COLO668 (cell line): ENCODE results near the gene PEX1.
"Not testable (repeated sequence)": the region's sequence is repeated elsewhere in the genome, so short reads cannot be mapped to it uniquely, and the experiment has no call there.

Experiments used
- DNase-seq: peaks from one replicate; lab custom pipeline; 2025; ENCODE audit not compliant: unreplicated experiment; lab: John Stamatoyannopoulos, UW

PEX1 gene

DNA sequence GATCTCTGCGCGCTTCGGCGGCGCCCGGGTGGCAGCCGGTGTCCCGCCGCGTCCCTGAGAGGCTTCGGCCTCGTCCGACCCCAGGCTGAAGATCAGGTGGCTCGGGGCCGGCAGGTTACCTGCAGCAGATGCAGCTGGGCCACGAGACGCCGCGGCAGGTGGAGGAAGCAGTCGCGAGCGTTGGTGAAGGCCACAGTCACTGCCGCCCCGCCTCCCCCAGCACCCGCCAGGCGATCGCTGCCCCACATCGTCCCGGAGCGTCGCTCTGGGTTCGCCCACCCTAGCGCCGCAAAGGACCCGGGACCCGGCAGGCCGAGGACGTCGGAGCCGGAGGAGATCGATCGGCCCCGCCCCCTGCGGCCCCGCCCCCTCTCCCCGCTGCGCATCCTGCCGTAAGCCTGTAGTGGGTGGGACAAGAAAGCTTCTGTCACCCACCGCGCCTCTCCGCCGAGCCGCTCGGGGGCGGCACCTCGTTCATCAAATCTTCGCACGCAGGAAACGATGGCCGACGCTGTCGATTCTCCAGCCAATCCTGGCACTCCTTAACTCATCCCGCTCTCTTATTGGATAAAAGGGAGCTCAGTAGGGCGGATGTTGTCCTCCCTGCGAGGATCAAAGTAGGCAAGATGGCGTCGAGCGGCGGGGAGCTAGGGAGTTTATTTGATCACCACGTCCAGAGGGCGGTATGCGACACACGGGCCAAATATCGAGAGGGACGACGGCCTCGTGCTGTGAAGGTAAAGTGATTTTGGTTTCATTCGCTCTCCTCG is at the start of gene PEX1, which contains the start of gene RBM48:
Gene PEX1 (minus strand): TSS at position 333 of the 770 bp plus-strand sequence. CDS start 85 bp downstream, at position 248.
Gene RBM48 (plus strand): TSS at position 608 of the 770 bp plus-strand sequence. CDS start 19 bp downstream, at position 627.
- DNase-seq: peak; percentile 97

DNA sequence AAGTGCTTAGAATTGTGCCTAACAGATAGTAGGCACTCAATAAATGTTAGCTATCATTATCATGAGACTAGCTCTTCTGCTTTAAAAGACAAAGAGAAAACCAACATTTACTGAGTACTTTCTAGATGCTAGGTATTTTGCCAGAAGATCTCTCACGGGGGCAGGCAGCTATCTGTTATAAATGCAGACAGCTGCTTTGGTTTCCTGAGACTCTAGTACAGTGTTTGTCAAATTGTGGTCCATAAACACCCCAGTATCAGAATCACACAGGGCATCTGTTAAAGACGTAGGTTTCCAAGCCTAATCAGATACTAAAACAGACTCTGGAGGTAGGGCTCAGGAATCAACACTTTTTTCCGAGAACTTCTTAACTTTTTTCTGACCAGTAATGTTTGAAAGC is 48.0 kb upstream of the PEX1 start:
- no peak for DNase-seq

DNA sequence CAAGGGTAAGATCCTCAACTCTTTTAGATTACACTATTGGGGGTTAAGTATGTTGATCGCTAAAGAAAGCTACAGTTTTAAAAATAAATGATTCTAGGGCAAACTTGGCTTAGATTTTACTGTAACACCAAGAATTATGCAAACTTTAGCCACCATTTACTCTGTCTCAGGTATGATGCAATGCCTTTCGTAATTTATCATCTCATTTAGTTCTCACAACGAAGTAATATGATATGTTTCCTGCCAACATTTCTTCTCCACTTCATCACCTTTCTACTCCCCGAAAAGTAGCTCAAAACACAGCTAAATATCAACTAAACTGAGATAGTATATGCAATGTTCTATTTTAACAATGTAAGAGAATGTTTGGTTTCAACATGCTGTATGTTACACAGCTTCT is 40.8 kb upstream of the PEX1 start:
- no peak for DNase-seq

DNA sequence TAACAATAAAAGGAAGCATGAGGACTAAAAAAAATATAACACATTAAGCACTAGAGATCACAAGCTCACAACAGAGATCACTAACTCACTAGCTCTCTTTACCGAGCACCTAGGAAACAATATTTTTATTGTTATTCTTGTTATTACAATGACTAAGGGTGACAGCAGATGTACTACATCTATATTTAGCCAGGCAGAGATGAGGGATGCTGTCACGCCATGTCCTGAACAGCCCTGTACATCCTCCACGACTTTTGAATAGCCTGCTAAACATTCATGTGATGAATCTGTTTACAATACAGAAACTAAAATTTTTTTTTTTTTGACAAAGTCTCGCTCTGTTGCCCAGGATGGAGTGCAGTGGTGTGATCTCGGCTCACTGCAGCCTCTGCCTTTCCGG is 39.1 kb upstream of the PEX1 start:
- DNase-seq: no peak

DNA sequence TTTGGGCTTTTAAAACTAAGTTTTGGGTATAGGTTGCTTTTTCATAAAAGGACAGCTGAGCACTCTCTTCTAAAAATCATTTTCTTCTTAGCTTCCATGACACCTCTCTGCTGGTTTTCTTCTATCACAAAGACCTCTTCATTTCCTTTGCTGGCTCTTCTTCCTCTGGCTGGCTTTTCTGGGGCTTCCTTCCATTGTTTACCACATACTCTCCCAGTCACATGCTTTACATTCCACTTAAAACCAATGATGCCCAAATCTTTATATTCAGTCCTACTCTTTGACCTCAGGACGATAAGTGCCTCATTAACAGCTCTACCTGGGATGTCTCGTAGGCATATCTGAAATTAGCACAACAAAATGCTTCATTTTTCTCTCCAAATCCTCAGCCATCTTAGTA is 35.0 kb upstream of the PEX1 start:
- DNase-seq: no peak

DNA sequence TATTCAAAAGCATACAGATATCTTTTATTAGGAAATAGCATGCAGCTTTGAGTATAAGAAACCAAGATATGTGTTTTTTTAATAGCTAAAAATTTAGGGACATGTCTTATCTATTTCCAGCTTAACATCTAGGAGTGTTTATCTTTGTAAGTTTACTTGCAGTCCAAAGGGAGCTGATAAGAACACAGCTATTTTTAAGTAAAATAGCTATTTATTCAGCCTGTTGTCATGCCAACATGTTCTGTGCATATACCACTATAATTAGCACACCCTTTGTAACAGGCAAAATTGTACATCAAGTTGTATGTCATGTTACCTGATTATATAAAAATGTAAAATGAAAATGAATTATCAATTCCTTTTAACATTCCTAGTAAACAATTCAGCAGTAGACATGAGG is 32.3 kb upstream of the PEX1 start:
- DNase-seq: no peak

DNA sequence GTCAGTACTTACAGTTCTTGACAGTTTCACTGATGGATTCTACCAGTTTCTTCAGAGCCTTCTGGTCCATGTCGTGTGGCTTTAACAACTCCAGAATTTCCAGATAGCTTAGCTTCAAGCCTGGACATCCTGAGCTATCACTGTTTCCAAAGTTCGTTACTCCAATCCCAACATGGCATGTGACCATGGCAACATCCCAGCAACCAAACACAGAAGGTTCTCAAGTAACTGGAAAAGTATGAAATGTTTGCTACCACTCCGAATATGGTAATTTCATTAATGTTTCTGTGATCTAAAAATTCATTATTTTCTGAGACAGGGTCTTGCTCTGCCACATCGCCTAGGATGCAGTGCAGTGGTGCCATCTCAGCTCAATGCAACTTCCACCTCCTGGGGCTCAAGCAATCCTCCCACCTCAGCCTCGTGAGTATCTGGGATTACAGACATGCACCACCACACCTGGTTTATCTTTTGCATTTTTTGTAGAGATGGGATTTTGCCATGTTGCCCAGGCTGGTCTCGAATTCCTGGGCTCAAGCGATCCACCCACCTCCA is 29.6 kb upstream of the PEX1 start:
- no peak for DNase-seq

DNA sequence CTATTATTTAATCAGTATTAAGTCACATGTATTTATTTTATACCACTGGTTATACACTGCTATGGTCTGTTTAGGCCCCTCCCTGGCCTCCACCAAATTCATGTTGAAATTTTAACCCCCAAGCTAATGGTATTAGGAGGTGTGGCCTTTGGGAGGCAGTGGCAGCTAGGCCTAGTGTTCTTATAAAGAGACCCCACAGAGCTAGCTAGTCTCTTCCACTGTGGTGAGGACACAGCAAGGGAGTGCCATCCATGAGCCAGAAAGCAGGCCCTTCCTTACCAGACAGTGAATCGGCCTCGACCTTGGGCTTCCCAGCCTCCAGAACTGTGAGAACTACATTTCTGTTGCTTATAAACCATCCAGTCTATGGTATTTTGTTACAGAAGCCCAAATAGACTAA is 28.9 kb upstream of the PEX1 start:
- DNase-seq: no peak

DNA sequence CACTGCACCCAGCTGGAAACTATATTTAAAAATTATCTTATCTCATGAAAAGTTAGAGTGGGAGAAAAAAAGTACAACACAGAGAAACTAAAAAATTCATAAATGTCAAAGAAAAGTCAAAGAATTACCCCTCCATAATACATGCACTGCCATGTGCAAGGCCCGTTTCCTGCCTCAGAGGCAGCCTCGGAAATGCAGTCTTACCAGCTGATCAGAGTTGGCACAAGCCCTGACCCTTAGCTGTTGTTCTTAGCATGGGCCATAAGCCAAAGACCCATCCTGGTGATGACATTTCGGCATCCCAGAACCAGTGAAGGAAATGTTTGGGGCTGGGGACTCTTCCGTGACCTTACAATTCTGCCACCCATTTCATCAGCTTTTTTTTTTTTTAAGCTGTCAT is 21.9 kb upstream of the PEX1 start:
- DNase-seq: no peak

DNA sequence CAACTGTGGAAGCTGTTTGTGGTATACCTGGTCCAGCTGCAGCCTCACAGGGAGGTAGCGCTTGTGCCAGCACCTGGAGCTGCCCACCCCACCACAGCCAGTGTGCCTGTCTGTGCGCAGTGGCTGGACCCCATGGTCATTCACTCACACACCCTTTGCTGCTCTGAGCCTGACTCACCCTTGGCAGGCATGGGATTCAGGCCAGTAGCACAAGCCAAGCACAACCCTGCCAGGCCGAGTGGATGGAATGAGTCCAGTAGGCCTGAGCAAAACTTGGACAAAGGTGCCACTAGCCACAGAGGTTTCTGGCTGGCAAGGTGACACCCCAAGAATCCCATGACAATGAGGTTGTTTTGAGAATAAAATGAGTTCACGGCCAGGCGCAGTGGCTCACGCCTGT is 19.3 kb upstream of the PEX1 start:
- DNase-seq: no peak

DNA sequence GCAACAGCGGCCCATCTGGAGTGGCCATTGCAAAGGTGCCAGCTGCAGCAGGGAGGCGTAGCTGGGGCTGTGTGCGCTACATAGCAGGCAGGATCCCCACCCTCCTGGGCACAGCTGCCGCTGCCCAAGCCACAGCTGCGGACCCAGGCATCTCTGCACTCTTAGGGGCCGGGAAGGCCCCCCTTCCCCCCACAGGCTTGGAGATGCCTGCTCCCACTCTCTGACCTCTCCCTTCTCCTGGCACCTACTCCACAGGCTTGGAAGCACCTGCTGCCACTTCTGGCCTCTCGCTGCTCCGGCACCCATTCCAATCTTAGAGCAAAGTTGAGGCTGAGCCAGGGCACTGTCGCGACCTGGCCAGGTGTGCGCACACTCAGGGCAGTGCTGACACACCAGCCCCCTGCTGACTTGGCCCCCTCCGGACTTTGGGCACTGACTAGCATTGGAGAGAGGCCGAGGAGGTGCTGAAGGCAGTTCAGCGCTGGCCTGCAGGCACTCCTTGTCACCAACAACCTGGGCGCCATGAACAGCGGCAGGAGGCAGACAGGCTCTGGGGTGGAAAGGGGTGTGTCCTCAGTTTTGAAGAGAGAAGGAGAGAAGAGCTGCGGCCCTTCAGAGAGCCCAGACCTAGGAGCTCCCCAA is 18.7 kb upstream of the PEX1 start:
- no peak for DNase-seq

DNA sequence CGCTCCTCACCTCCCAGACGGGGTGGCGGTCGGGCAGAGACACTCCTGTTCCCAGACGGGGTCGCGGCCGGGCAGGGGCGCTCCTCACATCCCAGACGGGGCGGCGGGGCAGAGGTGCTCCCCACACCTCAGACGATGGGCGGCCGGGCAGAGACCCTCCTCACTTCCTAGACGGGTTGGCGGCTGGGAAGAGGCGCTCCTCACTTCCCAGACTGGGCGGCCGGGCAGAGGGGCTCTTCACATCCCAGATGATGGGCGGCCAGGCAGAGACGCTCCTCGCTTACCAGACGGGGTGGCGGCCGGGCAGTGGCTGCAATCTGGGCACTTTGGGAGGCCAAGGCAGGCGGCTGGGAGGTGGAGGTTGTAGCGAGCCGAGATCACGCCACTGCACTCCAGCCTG is 16.8 kb upstream of the PEX1 start:
- DNase-seq: not testable (repeated sequence)

DNA sequence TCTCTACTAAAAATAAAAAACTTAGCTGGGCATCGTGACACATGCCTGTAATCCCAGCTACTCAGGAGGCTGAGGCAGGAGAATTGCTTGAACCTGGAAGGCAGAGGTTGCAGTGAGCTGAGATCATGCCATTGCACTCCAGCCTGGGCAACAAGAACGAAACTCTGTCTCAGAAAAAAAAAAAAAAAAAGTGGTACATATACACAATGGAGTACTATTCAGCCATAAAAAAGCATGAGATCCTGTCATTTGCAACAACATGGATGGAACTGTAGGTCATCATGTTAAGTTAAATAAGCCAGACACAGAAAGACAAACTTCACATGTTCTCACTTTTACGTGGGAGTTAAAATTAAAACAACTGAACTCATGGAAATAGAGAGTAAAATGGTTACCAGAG is 15.2 kb upstream of the PEX1 start:
- DNase-seq: not testable (repeated sequence)

DNA sequence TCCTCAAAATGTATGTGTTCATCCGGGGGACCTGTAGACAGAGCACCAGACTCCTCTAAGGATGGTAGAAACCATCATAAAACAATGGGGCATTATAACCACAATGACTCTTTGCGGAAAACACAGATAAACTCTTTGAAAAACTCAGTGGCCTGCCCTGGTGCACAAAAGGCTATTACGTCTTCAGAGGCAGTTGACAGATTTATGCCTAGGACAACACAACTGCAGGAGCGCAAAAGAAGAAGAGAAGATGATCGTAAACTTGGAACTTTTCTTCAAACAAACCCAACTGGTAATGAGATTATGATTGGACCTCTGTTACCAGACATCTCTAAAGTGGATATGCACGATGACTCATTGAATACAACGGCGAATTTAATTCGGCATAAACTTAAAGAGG is 6.3 kb upstream of the PEX1 start:
- no peak for DNase-seq

DNA sequence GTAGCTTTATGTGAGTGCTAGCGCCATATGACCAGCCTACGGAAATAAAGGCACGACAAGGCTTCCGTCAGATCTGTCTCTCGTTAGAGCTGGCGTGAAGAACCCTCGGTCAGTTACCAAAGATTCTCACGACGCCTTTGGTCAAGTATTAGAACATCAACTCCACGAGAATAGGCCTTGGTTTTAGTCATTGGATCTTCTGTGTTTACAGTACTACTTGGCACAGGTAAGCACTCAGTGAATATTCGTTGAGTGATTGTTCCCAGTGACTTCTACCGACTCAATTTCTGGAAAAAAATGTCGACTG is 591 bp upstream of the PEX1 start:
- no peak for DNase-seq

DNA sequence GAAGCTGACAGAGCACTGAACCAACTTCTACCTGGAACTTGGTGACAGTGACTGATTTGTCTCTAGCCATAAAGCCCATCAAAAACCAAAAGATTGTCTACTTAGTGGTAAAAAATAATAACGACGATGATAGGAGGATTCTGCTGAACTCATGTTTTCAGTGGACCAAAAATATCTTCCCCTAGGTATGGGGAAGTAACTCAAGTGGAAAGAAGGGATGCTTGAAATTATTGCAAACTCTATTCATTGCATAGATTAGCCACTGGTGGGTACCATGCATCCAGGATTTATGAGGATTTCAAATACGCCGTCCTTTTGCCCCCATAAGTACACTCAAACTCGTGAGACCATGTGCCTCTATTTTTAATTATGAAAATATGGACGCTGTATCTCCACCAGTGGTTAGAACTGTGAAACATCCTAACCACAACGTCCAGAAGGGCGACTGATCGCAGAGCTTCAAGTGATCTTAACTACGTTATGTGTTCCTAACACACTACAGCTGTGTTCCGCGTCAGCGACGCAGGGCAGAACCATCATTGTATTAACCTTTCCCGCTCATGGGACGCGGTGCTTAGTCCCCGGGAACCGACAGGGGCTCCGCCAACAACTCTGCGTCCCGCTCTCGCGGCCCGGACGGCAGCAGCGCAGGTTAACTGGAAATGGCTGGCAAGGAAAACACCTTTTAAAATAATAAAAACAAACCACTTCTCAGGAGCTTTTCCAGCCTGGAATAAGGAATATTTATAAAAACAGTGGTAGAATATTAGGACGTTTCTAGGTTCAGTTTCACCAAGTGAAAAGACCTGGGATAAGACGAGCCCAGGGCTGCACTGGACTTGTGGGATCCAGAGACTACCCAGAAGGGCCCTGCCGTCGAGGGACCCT is 776 bp downstream of the PEX1 start:
- DNase-seq: peak; percentile 71

DNA sequence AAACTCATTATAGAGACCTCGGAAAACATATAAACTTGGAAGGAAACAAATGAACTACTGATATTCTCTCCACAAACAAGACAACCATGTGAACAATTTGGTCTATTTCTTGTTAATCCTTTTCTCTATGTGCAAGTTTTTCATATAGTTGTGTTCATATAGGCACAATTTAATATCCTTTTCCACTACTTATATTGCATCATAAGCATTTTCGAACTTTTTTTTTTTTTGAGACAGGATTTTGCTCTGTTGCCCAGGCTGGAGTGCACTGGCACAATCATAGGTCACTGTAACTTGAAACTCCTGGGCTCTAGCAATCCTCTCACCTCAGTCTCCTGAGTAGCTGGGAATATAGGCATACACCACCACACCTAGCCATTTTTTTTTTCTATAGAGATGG is 5.2 kb downstream of the PEX1 start:
- DNase-seq: no peak

DNA sequence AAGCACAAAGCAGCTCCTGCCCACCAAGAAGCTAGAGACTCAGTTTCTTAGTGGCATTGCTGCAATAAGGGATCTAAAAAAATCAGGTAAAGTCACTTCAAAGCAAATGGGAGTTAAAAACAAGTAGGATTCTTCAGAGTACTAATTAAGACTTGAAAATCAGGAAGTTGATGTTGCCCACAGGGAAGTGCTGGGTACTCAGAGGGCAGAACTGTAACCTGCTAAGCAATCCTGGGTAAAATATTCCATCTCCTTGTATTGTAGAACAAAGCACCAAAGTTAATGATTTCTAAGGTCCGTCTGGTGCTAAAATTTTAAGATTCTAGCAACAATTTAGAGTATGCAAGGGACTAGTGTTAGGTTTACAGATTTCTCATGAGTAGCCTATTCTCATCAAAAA is 8.3 kb downstream of the PEX1 start:
- DNase-seq: no peak

DNA sequence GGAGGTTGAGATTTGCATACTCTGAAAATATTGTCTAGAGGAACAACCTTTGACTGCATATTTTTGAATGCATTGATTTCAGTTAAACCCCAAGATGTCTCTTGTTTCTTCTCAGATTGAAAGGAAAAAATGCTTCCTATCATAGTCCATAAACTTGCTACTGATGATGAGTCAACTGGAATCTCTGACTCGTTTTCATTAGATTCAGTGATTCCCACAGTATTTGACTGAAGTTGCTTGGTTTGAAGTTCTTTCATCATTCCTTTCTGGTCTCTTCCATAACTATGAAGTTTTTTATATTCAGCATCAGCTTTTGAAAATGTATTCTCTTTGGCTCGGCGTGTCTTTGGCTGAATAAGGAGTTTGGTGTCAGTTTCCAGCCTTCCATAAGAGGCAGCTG is 10.7 kb downstream of the PEX1 start:
- no peak for DNase-seq

DNA sequence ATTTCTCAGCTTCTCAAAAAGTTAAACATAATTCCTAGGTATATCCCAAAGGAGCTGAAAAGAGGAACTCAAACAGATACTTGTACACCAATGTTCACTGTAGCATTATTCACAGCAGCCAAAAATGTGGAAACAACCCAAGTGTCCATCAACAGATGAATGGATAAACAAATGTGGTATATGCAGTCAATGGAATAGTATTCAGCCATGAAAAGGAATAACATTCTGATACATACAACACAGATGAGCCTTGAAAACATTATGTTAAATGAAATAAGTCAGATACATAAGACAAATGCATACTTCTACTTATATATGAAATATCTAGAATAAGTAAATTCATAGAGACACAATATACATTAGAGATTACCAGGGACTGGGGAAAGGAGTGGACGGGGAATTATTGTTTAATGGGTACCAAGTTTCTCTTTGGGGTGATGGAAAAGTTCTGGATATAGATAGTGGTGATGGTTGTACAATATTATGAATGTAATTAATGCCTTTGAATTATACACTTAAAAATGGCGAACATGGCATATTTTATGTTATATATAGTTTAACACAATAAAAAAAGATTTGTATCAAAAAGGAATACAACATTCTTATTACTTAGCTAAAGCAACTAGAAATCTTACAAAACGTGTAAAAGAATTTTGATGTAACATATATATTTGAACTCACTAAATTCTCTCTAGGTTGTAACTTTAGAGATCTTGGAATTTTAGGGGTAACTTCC is 15.0 kb downstream of the PEX1 start:
- no peak for DNase-seq

DNA sequence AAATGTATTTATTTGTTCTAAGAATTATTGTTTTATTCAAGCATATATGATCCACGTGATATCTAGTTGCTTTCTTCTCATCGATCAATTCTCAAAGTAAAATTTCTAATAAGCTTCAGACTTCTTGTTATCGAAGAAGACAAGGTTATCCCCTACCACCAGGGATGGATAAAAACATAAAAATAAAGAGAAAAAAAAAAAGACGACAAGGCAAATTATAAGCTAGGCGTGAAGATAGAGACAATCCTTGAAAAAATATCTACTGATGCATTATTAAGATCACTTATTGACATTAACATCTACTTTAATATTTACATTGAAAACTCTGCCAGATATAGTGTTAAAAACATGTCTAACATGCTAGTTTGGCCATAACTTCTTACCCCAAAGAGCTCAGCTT is 19.4 kb downstream of the PEX1 start:
- no peak for DNase-seq
